Epithelial cell of proximal tubule (primary cell): Measurements from ENCODE around the gene C12orf76. TPM values are rescaled to one million over a fixed set of nuclear protein-coding genes. Genes with fewer than 3 reads are reported as not detected.

ENCODE experiments used
- DNase-seq: peaks from one replicate; pipeline ENCODE4 v3.0.0-alpha.2; 2011; ENCODE audit warnings: low read depth
- H3K4me3 ChIP-seq: 2 replicates; pipeline ENCODE4 v1.5.1; 2011; ENCODE audit warnings: low read depth, mild to moderate bottlenecking, low read length
- total RNA-seq: library from RNA; depleted of rRNA; stranded (reverse); fragments of >200 nt; gene quantifications from 2 replicates; pipeline ENCODE4 v1.2.3, GENCODE V29; 2015
- TF ChIP-seq, protein P1 (sequence below): conservative IDR thresholded peaks from 2 replicates; pipeline ENCODE4 v1.5.1; 2012; ENCODE audit warnings: low read depth, mild to moderate bottlenecking, low read length

Gene C12orf76
- total RNA-seq, 1 donor from 2014 or later: 12.6 TPM

DNA sequence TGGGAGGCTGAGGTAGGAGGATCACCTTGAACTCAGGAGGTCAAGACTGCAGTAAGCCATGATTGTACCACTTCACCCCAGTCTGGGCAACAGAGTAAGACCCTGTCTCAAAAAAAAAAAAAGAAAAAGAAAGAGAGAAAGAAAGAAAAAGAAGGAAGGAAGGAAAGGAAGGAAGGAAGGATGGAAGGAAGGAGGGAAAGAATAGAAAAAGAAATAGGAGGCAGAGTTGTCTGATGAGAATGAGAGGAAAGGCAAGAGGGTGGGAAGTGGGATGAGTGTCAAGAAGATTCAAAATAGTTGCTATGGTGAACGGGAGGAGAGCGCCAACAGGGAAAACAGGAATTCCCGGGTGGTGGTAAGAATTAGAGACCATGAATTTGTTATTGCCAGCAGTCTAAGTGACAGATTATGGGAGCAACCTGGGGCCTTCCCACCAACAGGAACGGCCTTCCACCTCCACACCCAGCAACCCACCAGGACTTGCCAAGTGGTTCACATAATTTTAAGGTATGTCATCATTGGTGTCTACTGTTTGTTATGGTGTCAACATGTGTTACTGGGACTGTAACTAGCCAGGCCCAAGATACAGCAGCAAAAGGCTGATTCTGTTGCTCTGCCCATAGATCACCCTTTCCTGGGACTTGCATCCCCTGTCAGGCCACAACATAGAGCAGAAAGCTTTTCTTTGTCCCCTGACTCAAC lies 36.1 kb upstream of the C12orf76 start:
- no peak overlapping the region for H3K4me3 ChIP-seq
- TF ChIP-seq, protein P1, sequence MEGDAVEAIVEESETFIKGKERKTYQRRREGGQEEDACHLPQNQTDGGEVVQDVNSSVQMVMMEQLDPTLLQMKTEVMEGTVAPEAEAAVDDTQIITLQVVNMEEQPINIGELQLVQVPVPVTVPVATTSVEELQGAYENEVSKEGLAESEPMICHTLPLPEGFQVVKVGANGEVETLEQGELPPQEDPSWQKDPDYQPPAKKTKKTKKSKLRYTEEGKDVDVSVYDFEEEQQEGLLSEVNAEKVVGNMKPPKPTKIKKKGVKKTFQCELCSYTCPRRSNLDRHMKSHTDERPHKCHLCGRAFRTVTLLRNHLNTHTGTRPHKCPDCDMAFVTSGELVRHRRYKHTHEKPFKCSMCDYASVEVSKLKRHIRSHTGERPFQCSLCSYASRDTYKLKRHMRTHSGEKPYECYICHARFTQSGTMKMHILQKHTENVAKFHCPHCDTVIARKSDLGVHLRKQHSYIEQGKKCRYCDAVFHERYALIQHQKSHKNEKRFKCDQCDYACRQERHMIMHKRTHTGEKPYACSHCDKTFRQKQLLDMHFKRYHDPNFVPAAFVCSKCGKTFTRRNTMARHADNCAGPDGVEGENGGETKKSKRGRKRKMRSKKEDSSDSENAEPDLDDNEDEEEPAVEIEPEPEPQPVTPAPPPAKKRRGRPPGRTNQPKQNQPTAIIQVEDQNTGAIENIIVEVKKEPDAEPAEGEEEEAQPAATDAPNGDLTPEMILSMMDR: no peak
- DNase-seq: no peak

DNA sequence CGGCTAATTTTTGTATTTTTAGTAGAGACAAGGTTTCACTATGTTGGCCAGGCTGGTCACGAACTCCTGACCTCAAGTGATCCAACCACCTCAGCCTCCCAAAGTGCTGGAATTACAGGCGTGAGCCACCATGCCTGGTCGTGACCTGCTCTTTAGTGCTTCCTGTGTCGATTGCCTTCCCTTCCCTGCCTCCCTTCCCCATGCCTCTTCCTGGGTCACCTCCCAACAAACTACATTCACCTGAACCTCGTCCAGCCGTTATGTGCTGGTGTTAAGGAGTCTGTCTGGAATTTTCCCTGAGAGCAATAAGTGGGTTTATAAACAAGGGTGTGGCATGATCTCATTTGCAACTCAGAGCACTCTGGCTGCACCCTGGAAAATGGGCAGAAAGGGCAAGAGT lies 32.1 kb upstream of the C12orf76 start:
- no peak for DNase-seq
- TF ChIP-seq, protein P1: no peak
- no peak overlapping the region for H3K4me3 ChIP-seq

DNA sequence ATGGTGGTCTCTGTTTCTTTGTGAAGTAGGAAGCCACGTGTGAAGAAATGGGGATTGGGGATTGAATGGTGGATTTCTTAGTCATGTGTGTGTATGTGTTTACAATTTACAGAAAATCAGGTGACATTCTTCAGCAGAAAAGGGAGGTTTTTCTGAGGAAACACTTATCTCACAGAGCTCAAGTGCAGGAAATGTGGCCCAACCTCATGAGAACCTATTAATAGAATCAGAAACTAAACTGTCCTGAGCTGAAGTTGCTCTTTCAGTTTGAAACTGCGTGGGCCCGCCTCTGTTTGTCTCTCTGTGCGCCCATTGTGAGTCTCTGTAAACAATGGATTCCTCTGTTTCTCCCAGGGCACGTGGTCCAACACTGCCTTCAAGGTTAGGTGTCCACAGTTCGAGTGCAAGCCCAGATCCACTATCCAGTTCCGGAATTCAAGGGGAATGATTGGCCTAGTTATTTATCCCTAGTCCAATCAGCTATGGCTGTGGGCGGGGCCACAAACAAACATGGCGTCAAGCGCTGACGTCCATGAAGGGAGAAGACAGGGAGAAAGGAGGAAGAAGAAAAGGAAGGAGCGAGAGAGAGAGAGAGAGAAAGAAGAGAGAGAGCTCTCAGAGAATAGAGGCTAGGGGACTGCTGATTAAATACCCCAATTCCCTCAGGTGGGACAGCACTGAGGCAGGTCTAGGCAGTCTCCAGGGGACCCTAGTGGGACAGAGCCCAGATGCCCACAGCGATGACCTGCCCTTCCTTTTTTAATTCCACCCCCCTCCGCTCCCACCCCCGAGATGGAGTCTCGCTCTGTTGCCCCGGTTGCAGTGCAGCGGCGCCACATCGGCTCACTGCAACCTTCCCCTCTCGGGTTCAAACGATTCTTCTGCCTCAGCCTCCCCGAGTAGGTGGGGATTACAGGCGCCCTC lies 31.4 kb upstream of the C12orf76 start:
- DNase-seq: no peak
- no peak overlapping the region for H3K4me3 ChIP-seq
- TF ChIP-seq, protein P1: no peak

DNA sequence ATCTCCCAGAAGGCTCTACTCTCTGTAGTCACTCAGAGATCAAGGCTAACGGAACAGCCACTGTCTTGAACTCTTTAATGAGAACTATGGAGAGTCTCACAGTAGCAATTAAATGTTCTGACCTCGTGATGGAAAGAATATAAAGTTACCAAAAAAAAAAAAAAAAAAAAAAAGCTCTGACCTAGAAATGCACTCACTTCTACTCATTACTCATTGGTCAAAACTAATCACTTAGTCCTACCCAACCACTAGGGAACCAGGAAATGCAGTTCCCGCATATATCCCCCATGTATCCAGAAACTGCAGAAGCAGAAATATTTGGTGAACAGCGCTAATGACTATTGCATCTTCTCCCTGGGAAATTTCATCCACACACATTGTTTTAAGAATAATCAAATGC lies 29.5 kb upstream of the C12orf76 start:
- DNase-seq: no peak
- TF ChIP-seq, protein P1: no peak

DNA sequence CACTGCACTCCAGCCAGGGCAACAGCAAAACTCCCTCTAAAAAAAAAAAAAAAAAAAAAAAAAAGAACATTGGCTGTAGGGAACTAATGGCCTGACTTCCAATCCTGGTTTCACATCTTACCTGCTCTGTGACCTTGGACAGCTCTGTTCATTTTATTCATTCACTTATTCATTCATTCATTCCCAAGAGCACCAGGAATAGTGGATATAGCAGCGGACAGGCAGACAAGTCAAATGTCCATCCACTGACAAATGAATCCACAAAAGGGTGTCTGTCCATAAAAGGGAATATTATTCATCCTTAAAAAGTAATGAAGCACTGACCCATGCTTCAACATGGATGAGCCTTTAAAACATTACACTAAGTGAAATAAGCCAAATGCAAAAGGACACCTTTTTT lies 27.6 kb upstream of the C12orf76 start:
- TF ChIP-seq, protein P1: no peak
- no peak for DNase-seq
- no peak overlapping the region for H3K4me3 ChIP-seq

More for the DNA sequence above, 29.5 kb upstream of the C12orf76 start:
- no peak overlapping the region for H3K4me3 ChIP-seq

DNA sequence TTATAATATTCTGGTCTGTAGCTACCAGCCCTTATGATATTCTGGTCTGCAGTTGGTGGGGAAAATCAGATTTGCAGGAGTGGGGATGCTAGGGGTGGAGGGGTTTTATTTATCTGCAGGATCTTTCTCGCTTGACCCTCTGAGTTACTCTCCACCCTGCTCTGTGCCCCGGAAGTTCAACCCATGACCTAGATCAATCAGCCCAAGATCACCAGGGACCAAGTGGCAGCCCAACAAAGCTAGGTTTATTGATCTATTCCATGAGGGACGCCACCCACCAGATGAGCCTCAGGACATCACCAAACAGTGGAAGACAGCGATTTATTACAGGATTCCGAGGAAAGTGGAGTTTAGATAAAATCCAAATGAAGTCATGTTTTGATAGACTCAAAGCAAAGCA lies 25.8 kb upstream of the C12orf76 start:
- no peak overlapping the region for H3K4me3 ChIP-seq
- TF ChIP-seq, protein P1: no peak
- DNase-seq: no peak
